DND-41 (cell line): ENCODE results near the gene GOLIM4.

Experiments used
- EZH2 ChIP-seq: IDR thresholded peaks from 3 replicates; pipeline ENCODE4 v1.6.1; 2012; ENCODE audit warnings: borderline replicate concordance, low read depth, mild to moderate bottlenecking, moderate library complexity, low read length, inconsistent platforms; ENCODE audit not compliant: severe bottlenecking
- TF ChIP-seq, protein P1 (sequence below): IDR thresholded peaks from 2 replicates; pipeline ENCODE4 v1.5.1; 2012; ENCODE audit warnings: borderline replicate concordance, low read length, moderate library complexity, mild to moderate bottlenecking; ENCODE audit not compliant: poor library complexity, severe bottlenecking; ENCODE audit errors: extremely low read depth

DNA sequence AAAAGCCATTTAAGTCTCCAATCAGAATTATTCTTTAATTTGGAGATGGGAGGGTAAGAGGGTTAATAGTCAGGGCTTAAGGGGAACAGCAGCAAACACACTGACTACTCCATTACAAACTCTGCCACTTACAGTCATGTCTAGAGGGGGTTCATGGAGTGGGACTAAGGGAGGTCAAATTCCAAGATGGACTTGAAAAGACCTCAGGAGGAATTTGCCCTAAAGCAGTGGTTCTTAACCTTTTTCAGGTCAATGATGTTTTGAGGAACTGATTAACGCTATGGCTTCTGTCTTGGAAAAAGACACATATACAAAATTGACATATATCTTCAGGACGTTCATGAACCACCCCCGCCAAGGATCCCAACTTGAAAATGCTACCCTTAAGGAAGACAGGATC is 13.9 kb downstream of the GOLIM4 start:
- TF ChIP-seq, protein P1, sequence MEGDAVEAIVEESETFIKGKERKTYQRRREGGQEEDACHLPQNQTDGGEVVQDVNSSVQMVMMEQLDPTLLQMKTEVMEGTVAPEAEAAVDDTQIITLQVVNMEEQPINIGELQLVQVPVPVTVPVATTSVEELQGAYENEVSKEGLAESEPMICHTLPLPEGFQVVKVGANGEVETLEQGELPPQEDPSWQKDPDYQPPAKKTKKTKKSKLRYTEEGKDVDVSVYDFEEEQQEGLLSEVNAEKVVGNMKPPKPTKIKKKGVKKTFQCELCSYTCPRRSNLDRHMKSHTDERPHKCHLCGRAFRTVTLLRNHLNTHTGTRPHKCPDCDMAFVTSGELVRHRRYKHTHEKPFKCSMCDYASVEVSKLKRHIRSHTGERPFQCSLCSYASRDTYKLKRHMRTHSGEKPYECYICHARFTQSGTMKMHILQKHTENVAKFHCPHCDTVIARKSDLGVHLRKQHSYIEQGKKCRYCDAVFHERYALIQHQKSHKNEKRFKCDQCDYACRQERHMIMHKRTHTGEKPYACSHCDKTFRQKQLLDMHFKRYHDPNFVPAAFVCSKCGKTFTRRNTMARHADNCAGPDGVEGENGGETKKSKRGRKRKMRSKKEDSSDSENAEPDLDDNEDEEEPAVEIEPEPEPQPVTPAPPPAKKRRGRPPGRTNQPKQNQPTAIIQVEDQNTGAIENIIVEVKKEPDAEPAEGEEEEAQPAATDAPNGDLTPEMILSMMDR, result no peak
- TF ChIP-seq EZH2, result no peak
